GM06990 (cell line): Measurements from ENCODE around the gene APCDD1L.

Experiments used
- DNase-seq: peaks from one replicate; pipeline ENCODE4 v3.0.0-alpha.2; 2011; ENCODE audit not compliant: insufficient read length; ENCODE audit errors: extremely low read depth
- H3K27me3 ChIP-seq: replicated peaks from 2 replicates; pipeline ENCODE4 v1.6.0; 2011; ENCODE audit warnings: low read length; ENCODE audit not compliant: control insufficient read depth, insufficient read depth
- H3K36me3 ChIP-seq: 2 replicates; pipeline ENCODE4 v1.5.1; 2011; ENCODE audit warnings: low read length; ENCODE audit not compliant: control insufficient read depth, insufficient read depth
- H3K4me3 ChIP-seq: replicated peaks from 2 replicates; pipeline ENCODE4 v1.5.1; 2011; ENCODE audit warnings: low read depth, mild to moderate bottlenecking, control low read depth, low read length
- TF ChIP-seq, protein P1 (sequence below): IDR thresholded peaks from 2 replicates; pipeline ENCODE4 v1.5.1; 2011; ENCODE audit warnings: low read length, control low read depth, mild to moderate bottlenecking, inconsistent platforms; ENCODE audit not compliant: insufficient read depth, poor library complexity, severe bottlenecking

APCDD1L gene

DNA sequence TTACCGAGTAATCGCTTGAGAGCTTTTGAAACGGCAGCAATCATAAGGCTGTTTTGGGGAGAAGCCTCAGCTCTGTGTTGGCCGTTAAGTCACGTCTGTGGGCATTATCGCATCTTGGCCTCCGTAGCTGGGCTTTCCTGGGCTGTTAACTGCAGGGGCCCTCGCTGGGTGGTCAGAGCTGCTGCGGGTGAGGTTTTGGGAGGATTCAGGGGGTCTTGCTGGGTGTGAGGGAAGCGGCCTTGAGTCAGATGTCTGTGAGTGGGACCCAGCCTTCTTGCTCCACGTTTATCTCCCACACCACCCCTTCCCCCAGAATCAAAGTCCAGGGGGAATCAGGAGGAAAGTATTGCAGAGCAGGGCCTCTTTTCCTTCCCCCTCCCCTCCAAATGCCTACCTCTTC, 3.2 kb upstream of the APCDD1L start:
- H3K36me3 ChIP-seq: no peaks in the 10 kb centered on the region
- TF ChIP-seq, protein P1, sequence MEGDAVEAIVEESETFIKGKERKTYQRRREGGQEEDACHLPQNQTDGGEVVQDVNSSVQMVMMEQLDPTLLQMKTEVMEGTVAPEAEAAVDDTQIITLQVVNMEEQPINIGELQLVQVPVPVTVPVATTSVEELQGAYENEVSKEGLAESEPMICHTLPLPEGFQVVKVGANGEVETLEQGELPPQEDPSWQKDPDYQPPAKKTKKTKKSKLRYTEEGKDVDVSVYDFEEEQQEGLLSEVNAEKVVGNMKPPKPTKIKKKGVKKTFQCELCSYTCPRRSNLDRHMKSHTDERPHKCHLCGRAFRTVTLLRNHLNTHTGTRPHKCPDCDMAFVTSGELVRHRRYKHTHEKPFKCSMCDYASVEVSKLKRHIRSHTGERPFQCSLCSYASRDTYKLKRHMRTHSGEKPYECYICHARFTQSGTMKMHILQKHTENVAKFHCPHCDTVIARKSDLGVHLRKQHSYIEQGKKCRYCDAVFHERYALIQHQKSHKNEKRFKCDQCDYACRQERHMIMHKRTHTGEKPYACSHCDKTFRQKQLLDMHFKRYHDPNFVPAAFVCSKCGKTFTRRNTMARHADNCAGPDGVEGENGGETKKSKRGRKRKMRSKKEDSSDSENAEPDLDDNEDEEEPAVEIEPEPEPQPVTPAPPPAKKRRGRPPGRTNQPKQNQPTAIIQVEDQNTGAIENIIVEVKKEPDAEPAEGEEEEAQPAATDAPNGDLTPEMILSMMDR: no peak
- no peaks in the 10 kb centered on the region; the same call in 1 of the 2 replicates for H3K27me3 ChIP-seq
- no peak for DNase-seq
- H3K4me3 ChIP-seq: no peak overlapping the region

DNA sequence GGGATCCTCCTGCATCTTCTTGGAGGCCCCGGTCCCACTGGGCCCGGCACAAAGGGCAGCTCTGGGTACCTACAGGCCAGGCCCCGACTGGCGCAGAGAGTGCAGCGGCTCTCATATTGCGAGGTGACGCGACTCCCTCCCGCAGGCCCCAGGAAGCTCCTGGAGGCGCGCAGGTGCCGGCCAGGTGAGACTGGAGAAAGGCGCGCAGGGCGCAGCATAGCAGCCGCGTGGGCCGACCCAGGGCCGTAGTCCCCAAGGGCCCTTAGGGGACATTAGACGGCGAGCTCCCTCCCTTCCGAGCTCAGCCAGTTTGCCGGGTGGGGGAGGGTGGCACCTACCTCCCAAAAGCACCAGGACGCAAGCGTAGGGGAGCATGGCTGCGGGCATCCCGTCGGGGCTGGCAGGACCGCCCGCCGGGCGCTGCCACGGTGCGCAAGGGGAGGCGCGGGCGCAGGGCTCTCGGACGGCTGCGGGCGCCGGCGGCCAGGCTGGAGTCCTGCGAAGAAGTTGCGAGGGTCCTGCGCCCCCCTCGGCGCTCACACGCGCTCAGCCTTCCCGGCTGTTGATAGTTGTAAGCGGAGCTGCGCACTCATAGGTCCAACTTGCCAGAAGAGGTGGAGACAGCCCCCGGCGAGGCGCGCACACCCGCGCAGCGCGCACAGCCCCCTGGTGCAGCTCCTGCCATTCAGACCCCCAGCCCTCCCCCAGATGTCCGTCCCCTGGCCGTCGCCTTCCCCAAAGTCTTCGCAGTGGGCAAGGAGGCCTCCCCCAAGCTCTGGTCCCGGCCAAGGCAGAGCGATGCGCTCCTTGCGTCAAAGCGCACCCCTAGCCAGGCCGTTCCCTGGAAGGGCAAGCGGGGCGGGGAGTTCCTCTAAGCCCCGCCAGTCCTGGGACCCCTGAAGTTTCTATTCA, 622 bp downstream of the APCDD1L start:
- Histone ChIP-seq H3K36me3 (no peaks in the 10 kb centered on the region), H3K27me3 (peaks cover 1% of the 10 kb centered on the region), H3K4me3 (no peak overlapping the region)
- DNase-seq: no peak
- TF ChIP-seq, protein P1: no peak

DNA sequence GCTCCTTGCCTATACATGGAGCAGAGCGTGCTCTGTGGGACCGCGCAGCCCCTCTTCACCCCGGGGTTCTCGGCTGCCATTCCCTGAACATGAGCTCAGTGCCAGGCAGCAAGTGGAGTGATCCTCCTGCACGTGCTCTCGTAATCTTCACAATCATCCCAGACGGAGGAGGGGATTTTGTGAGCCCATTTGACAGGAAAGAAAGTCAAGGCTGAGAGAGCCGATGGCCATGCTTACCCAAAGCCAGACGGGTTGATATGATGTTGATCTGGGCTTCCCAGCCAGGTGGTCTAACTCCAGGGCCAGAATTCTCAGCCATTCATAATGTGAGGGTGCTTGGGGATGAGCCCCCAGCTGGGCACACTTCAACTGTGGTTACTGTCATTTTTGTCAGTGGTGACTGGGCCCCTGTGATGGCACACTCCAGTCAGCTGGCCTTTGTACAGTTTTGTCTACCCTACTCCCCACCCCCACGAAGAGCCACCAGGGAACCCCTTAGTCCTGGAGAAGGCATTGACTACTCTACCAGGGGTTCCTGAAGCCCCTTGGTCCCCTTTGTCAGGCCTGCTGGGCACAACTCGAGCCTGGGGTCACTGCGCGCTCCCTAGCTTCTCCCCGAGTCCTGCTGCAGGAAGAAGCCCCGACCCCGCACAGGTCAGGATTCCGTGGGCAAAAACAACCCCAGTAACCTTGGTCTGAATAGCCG, 1.5 kb downstream of the APCDD1L start:
- H3K4me3 ChIP-seq: no peak overlapping the region
- TF ChIP-seq, protein P1: no peak
- no peak for DNase-seq
- peaks cover 1% of the 10 kb centered on the region for H3K27me3 ChIP-seq
- no peaks in the 10 kb centered on the region for H3K36me3 ChIP-seq

DNA sequence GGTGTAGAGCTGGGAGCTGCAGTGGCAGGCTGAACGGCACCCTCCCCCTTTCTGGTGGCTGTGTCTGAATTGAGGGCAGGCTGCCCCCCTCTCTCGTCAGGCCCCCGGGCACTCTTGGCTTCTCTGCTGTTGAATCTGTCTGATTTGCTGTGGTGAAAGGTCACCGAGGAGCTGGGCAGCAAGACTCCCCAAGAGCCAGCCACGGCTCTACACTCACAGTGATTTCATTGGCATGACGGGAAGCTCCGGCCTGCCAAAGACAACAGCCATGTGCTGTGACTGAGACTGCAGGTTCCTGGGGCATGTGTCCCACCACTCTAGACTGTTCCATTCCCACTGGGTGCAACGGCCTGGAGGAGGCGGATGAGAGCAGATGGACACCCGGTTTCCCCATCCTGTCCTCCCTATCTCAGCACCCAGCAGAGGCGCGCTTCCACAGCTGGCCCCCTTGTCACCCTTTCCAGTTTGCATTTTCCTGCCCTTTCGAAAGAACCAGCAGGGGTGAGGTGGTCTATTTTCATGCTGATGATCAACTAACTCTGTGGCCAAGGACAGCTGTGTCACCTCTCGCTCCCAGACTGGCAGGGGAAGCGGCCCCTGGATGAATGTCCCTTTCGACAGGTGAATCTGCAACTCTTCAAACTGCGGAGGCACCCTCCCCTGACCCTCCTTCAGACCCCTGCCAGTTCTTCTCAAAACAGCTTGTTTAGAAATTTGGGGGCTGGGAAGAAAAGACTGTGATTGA, 2.2 kb downstream of the APCDD1L start:
- TF ChIP-seq, protein P1: no peak
- DNase-seq: no peak
- no peaks in the 10 kb centered on the region for H3K36me3 ChIP-seq
- H3K4me3 ChIP-seq: no peak overlapping the region
- peaks cover 1% of the 10 kb centered on the region for H3K27me3 ChIP-seq

DNA sequence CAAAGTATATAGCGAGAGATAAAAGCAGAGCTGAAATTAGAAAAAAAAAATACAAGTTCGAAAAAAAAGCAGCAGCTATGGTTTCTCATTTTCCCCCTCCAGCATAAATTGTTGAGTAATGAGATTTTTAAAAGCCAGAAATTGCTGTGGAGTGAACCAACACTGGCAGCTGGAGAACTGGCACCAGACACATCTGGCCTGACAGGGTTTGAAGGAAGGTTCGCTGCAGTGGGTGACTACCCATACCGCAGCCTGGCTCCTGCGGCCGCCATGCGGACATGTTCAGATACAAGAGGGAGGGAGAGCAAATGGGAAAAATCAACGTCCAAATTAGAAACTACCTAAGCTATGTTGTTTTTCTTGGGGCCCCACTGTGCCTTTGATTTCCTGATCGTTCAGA, 3.3 kb downstream of the APCDD1L start:
- TF ChIP-seq, protein P1: no peak
- no peaks in the 10 kb centered on the region for H3K36me3 ChIP-seq
- H3K4me3 ChIP-seq: no peak overlapping the region
- H3K27me3 ChIP-seq: peaks cover 1% of the 10 kb centered on the region
- no peak for DNase-seq
